HepG2 (cell line): ENCODE results near the gene CPAMD8.

ENCODE experiments used
- SRSF9 ChIP-seq: fragments of 200-400 bp; formaldehyde crosslinking; IDR thresholded peaks from 2 replicates; pipeline ENCODE4 v1.6.1; 2018; ENCODE audit warnings: borderline replicate concordance, mild to moderate bottlenecking, low read depth, low read length; ENCODE audit not compliant: insufficient read depth, poor library complexity, severe bottlenecking
- ZNF816 ChIP-seq: sonication (generic); formaldehyde crosslinking; IDR thresholded peaks from 2 replicates; pipeline ENCODE4 v1.8.0; 2022; ENCODE audit warnings: missing genetic modification reagents, mild to moderate bottlenecking, borderline replicate concordance

GRCh38 chr19:17023805-17024204 lies 2.8 kb downstream of the CPAMD8 start:
- no peak for TF ChIP-seq SRSF9
- TF ChIP-seq ZNF816 (CRISPR knock-in tag): no peak
